Natural killer cell (primary cell): ENCODE data around the gene SLC66A3. TPM values are rescaled to one million over a fixed set of nuclear protein-coding genes. Genes with fewer than 3 reads are reported as not detected.
"Not testable (repeated sequence)": the region's sequence is repeated elsewhere in the genome, so short reads cannot be mapped to it uniquely, and the experiment has no call there.

Source experiments
- ATAC-seq, 3 donors: fragments of 150-1000 bp in 2 of 3; fragments of 200-7000 bp in 1 of 3; cut with Tn5 transposase; 1 replicate in 1 of 3; 2 replicates in 2 of 3; pipeline ENCODE4 v1.10.0; 2021; ENCODE audit warnings: mild to moderate bottlenecking in 2 of 3, moderate library complexity in 2 of 3
- DNase-seq, 2 donors: peaks; one replicate each; pipeline versions ENCODE4 v3.0.0 to v3.0.0-alpha.2; 2013 to 2021; ENCODE audit warnings: mixed read lengths in 1 of 2
- H3K27ac ChIP-seq: one replicate; pipeline ENCODE4 v1.5.1; 2013; ENCODE audit warnings: mild to moderate bottlenecking, low read length
- H3K27me3 ChIP-seq: one replicate; pipeline ENCODE4 v1.6.1; 2013; ENCODE audit warnings: low read length; ENCODE audit not compliant: control insufficient read depth, insufficient read depth
- H3K36me3 ChIP-seq: one replicate; pipeline ENCODE4 v1.6.1; 2013; ENCODE audit warnings: low read length; ENCODE audit not compliant: control insufficient read depth, insufficient read depth
- H3K4me1 ChIP-seq: one replicate; pipeline ENCODE4 v1.6.1; 2013; ENCODE audit warnings: low read length; ENCODE audit not compliant: control insufficient read depth, insufficient read depth
- H3K4me3 ChIP-seq: one replicate; pipeline ENCODE4 v1.5.1; 2013; ENCODE audit warnings: low read length
- H3K9me3 ChIP-seq: one replicate; pipeline ENCODE4 v1.6.1; 2013; ENCODE audit warnings: low read length; ENCODE audit not compliant: control insufficient read depth, insufficient read depth
- H3K27ac Mint-ChIP-seq, 2 donors: one replicate each; pipeline ENCODE4 v1.8.0; 2022; ENCODE audit warnings: mild to moderate bottlenecking in 2 of 2, mixed read lengths in 2 of 2, moderate library complexity in 1 of 2
- H3K27me3 Mint-ChIP-seq, 2 donors: one replicate each; pipeline ENCODE4 v1.8.0; 2022; ENCODE audit warnings: low read depth in 2 of 2, mixed read lengths in 2 of 2
- H3K36me3 Mint-ChIP-seq: one replicate; pipeline ENCODE4 v1.8.0; 2022; ENCODE audit warnings: mixed read lengths
- H3K4me1 Mint-ChIP-seq, 2 donors: one replicate each; pipeline ENCODE4 v1.8.0; 2022; ENCODE audit warnings: mixed read lengths in 2 of 2
- H3K4me3 Mint-ChIP-seq: one replicate; pipeline ENCODE4 v1.8.0; 2022; ENCODE audit warnings: mild to moderate bottlenecking, moderate library complexity, mixed read lengths
- H3K9me3 Mint-ChIP-seq, 2 donors: one replicate each; pipeline ENCODE4 v1.8.0; 2022; ENCODE audit warnings: mixed read lengths in 2 of 2
- WGBS: methylation state at CpG from one replicate; pipeline ENCODE4 v1.1.7; 2013; ENCODE audit warnings: missing lambda C conversion rate; ENCODE audit not compliant: insufficient coverage; 5-methylcytosine and 5-hydroxymethylcytosine counted together
- intact Hi-C: fragments of 100-400 bp; cut with micrococcal nuclease; formaldehyde crosslinking; loops from one replicate; pipeline ENCODE4 v1.14.2; 2022
- total RNA-seq, 4 donors: library from RNA; stranded (reverse); fragments of 120-200 nt in 1 of 4; gene quantifications; one replicate each; pipeline versions ENCODE4 v1.2.3 to v1.2.4, GENCODE V29; 2013 to 2022
- TF ChIP-seq, protein P1 (sequence below): fragments of 200-600 bp; IDR thresholded peaks from one replicate; pipeline ENCODE4 v1.8.0; 2022; ENCODE audit warnings: antibody characterized with exemption

SLC66A3 gene
- total RNA-seq, 3 donors from 2014 or later (not counting 1 experiment from before 2014, with no cell fraction given): 21.8 to 23.7 (median 22.5) TPM

DNA sequence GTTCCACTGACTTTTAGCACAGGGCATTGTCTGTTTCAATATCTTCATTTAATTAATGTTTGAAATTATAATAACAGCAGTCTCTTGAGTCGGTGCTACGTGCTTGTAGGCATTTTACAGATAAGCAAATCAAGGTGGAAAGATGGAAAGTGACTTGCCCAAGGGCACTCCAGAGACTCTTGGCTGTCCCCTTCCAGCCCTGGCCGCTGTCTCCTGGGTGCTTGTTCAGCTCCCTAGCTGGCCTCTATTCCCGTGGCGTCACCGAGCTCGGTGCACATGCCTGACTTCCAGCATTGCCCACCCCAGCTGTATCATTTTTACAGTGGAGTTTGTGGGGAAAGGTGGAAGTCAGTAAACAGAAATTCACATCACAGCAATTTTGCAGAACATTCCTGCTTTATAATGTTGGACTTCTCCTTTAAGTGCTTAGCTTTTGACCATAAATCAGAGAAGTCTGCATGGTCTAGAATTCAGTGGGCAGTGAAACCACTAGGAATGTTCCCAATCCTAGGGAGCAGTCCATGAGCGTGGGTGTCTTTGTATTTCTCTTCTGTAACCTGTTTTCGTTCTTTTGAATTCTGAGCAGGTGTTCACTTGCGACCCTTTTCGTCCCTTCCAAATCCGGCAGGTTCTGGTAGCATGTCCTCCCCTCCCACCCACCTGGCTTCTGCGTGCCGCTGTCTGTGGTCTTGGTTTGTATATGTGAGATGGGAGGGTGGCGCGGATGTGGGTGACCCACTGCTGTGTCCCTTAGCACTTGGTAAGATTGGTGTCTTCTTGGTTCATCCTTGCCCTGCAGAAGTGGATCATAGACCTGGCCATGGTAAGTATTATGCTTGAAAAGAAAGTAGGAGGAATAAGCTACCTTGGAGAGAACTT is 8.4 kb downstream of the SLC66A3 start:
- Histone ChIP-seq H3K36me3 (peaks cover 3% of the 10 kb centered on the region), H3K27ac (no peak overlapping the region), H3K27me3 (no peaks in the 10 kb centered on the region), H3K9me3 (no peaks in the 10 kb centered on the region), H3K4me3 (no peak overlapping the region), H3K4me1 (peaks cover 19% of the 10 kb centered on the region)
- H3K9me3 Mint-ChIP-seq: no peaks in the 10 kb centered on the region
- no peaks in the 10 kb centered on the region for H3K36me3 Mint-ChIP-seq
- H3K27me3 Mint-ChIP-seq: no peaks in the 10 kb centered on the region
- H3K4me3 Mint-ChIP-seq: no peak overlapping the region
- TF ChIP-seq, protein P1, sequence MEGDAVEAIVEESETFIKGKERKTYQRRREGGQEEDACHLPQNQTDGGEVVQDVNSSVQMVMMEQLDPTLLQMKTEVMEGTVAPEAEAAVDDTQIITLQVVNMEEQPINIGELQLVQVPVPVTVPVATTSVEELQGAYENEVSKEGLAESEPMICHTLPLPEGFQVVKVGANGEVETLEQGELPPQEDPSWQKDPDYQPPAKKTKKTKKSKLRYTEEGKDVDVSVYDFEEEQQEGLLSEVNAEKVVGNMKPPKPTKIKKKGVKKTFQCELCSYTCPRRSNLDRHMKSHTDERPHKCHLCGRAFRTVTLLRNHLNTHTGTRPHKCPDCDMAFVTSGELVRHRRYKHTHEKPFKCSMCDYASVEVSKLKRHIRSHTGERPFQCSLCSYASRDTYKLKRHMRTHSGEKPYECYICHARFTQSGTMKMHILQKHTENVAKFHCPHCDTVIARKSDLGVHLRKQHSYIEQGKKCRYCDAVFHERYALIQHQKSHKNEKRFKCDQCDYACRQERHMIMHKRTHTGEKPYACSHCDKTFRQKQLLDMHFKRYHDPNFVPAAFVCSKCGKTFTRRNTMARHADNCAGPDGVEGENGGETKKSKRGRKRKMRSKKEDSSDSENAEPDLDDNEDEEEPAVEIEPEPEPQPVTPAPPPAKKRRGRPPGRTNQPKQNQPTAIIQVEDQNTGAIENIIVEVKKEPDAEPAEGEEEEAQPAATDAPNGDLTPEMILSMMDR: no peak
- intact Hi-C loops: no loop called here
- no peak overlapping the region for H3K27ac Mint-ChIP-seq
- ATAC-seq (no peak), DNase-seq (no peak)
- H3K4me1 Mint-ChIP-seq: peaks cover 7 to 22% of the 10 kb centered on the region in 2 donors
- WGBS: 98% methylated on average over 12 of the region's 16 CpGs

DNA sequence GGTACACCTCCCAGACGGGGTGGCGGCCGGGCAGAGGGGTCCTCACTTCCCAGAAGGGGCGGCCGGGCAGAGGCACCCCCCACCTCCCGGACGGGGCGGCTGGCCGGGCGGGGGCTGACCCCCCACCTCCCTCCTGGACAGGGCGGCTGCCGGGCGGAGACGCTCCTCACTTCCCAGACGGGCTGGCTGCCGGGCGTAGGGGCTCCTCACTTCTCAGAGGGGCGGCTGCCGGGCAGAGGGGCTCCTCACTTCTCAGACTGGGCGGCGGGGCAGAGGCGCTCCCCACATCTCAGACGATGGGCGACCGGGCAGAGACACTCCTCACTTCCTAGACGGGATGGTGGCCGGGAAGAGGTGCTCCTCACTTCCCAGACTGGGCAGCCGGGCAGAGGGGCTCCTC is 9.8 kb downstream of the SLC66A3 start:
- H3K27ac Mint-ChIP-seq, H3K4me3 ChIP-seq, H3K27ac ChIP-seq, H3K27me3 ChIP-seq, H3K9me3 Mint-ChIP-seq, H3K4me3 Mint-ChIP-seq, H3K36me3 Mint-ChIP-seq, H3K36me3 ChIP-seq, ATAC-seq, H3K27me3 Mint-ChIP-seq, H3K9me3 ChIP-seq, DNase-seq, intact Hi-C loops: not testable (repeated sequence)
- peaks cover 7 to 23% of the 10 kb centered on the region in 2 donors for H3K4me1 Mint-ChIP-seq
- H3K4me1 ChIP-seq: peaks cover 19% of the 10 kb centered on the region
- 98% methylated on average over 24 of the region's 28 CpGs for WGBS

DNA sequence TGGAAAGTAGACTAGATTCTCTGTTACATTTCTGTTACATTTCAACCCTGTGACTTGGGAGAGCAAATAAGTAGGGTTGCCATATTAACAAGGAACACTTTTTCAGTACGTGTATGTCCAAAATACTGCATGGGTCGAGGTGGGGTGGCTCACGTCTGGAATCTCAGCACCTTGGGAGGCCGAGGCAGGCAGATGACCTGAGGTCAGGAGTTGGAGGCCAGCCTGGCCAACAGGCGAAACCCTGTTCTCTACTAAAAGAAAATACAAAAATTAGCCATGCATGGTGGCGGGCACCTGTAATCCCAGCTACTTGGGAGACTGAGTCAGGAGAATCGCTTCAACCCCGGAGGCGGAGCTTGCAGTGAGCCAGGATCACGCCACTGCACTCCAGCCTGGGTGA is 11.2 kb downstream of the SLC66A3 start:
- 86% methylated on average over 10 of the region's 10 CpGs for WGBS
- Histone ChIP-seq H3K27me3 (no peaks in the 10 kb centered on the region), H3K9me3 (no peaks in the 10 kb centered on the region), H3K27ac (no peak overlapping the region), H3K4me3 (no peak overlapping the region), H3K36me3 (peaks cover 3% of the 10 kb centered on the region), H3K4me1 (peaks cover 7% of the 10 kb centered on the region)
- no peak for ATAC-seq
- DNase-seq: no peak
- intact Hi-C loops: no loop called here
- Mint-ChIP-seq H3K27me3 (no peaks in the 10 kb centered on the region), H3K27ac (no peak overlapping the region), H3K9me3 (no peaks in the 10 kb centered on the region), H3K36me3 (no peaks in the 10 kb centered on the region), H3K4me3 (no peak overlapping the region), H3K4me1 (peaks cover 0 to 10% of the 10 kb centered on the region in 2 donors)
- TF ChIP-seq, protein P1: no peak

DNA sequence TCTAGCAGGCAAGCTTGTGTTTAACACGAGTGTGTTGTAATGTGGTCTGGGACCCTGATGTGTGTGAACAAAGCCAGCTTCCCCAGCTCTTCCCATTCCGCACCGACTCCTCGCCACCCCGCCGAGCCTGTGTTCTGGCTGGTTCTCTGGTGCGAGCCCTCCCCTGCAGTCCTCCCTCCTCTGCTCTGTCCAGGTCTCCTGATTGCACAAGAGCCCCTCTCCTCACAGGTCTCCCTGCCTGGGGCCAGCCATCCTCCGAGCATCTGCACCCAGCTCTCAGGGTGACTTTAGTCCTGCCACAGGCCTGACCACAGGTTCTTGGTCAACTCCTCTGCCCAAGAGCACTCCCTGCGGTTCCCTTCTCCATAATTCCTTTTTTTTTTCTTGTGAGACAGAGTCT is 13.2 kb downstream of the SLC66A3 start:
- H3K36me3 Mint-ChIP-seq: no peaks in the 10 kb centered on the region
- no peak overlapping the region for H3K27ac Mint-ChIP-seq
- intact Hi-C loops: no loop called here
- no peaks in the 10 kb centered on the region for H3K4me1 ChIP-seq
- DNase-seq (no peak), ATAC-seq (no peak)
- peaks cover 3% of the 10 kb centered on the region for H3K36me3 ChIP-seq
- H3K4me3 ChIP-seq: no peak overlapping the region
- no peak overlapping the region for H3K4me3 Mint-ChIP-seq
- H3K4me1 Mint-ChIP-seq: peaks cover 0 to 3% of the 10 kb centered on the region in 2 donors
- H3K27me3 Mint-ChIP-seq: no peaks in the 10 kb centered on the region
- no peaks in the 10 kb centered on the region for H3K9me3 Mint-ChIP-seq
- H3K27ac ChIP-seq: no peak overlapping the region
- WGBS: 83% methylated on average over 9 of the region's 9 CpGs
- TF ChIP-seq, protein P1: no peak
- no peaks in the 10 kb centered on the region for H3K9me3 ChIP-seq
- no peaks in the 10 kb centered on the region for H3K27me3 ChIP-seq
